Measurements from ENCODE around the gene CMTR1. TPM values are rescaled to one million over a fixed set of nuclear protein-coding genes. Genes with fewer than 3 reads are reported as not detected.

Gene CMTR1
- total and polyA plus RNA-seq, 2 of the 13 experiments (the other 11 are each of a cell fraction or from before 2014, with no cell fraction given) = 19.7 to 55.2 TPM

DNA sequence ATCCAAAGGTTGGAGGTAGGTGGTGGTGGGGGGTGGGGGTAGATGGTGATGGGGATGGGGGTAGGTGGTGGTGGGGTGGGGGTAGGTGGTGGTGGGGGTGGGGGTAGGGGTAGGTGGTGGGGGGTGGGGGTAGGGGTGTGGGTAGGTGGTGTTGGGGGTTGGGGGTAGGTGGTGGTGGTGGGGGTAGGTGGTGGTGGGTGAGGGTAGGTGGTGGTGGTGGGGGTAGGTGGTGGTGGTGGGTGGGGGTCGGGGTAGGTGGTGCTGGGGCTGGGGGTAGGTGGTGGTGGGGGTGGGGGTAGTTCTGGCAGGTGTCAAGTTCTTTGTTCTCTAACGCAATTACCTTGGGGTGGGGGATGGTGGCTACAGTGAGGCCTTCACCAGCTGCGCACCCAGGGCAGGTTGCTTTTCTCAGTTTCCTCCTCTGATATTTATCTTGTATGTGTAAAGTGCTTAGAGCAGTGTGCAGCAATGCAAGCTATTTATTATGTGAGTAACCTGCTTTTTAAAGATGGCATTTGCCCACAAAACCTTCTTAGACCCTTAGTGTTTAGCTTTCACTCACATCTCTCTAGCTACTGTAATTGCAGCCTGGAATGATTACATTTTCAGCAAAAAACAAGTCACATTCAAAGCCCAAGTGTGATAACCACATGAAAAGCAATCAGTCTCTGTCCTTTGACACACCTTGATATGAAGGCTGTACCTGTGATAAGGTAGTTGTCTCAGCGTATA is 74.8 kb downstream of the CMTR1 start:
- no peak overlapping the region for H3K4me3 ChIP-seq (replicated peaks in 1 of 3; ENCODE audit: insufficient read depth in 1 of 3, low read depth in 2 of 3, low read length in 3 of 3)
- intact Hi-C loops (cut with micrococcal nuclease; ENCODE audit: unreplicated experiment) (no loop called here), in situ Hi-C loops (cut with HindIII; ENCODE audit: extremely low pct_ligation_motif_present, low pct_unique_long_range_greater_than_20kb) (no loop called here)
- no peak overlapping the region for H3K9ac ChIP-seq (ENCODE audit: insufficient read depth, low read depth, low read length)
- H3K27ac ChIP-seq (ENCODE audit: extremely low read length, insufficient read depth, low read length) = no peak overlapping the region
- H3K79me2 ChIP-seq (ENCODE audit: insufficient read depth, low read length) = no peaks in the 10 kb centered on the region
- peaks cover 11% of the 10 kb centered on the region for H3K4me1 ChIP-seq (ENCODE audit: insufficient read depth, low read length)
- WGBS (ENCODE audit: low lambda C conversion rate) = 17% methylated on average over 4 of the region's 4 CpGs
- H4K20me1 ChIP-seq (ENCODE audit: insufficient read depth, low read length) = no peaks in the 10 kb centered on the region
- no peaks in the 10 kb centered on the region for H3K9me3 ChIP-seq (ENCODE audit: low read length)
- POLR2A ChIA-PET = no interaction called here
- TF ChIP-seq ZNF879 (CRISPR knock-in tag; IDR thresholded peaks at IDR 0.05) (no peak), MED8 (CRISPR knock-in tag; IDR thresholded peaks at IDR 0.05; ENCODE audit: insufficient replicate concordance) (no peak), HNRNPK (IDR thresholded peaks at IDR 0.05; ENCODE audit: low read depth, low read length, poor library complexity, severe bottlenecking) (peak; percentile 66), ZNF607 (CRISPR knock-in tag; IDR thresholded peaks at IDR 0.05; ENCODE audit: borderline replicate concordance) (no peak), TCF7 (IDR thresholded peaks at IDR 0.05; ENCODE audit: low read depth) (no peak), ZNF446 (CRISPR knock-in tag; IDR thresholded peaks at IDR 0.05) (no peak)
- TF ChIP-seq, protein P1, sequence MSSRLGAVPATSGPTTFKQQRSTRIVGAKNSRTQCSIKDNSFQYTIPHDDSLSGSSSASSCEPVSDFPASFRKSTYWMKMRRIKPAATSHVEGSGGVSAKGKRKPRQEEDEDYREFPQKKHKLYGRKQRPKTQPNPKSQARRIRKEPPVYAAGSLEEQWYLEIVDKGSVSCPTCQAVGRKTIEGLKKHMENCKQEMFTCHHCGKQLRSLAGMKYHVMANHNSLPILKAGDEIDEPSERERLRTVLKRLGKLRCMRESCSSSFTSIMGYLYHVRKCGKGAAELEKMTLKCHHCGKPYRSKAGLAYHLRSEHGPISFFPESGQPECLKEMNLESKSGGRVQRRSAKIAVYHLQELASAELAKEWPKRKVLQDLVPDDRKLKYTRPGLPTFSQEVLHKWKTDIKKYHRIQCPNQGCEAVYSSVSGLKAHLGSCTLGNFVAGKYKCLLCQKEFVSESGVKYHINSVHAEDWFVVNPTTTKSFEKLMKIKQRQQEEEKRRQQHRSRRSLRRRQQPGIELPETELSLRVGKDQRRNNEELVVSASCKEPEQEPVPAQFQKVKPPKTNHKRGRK (CRISPR knock-in tag; IDR thresholded peaks at IDR 0.05) = no peak
- ATAC-seq (no peak), DNase-seq (ENCODE audit: low spot score) (no peak), FAIRE-seq (no peak)
- no TSS peak for BruUV-seq (replicated peaks)
- CTCF ChIA-PET (ENCODE audit: low intra/inter-chr PET ratio, low total read pairs) = no interaction called here
- no peak overlapping the region for H3K4me2 ChIP-seq (ENCODE audit: low read depth, low read length)
- H3K27me3 ChIP-seq (ENCODE audit: control insufficient read depth in 1 of 2, insufficient read depth in 2 of 2, low read length in 2 of 2) = peaks cover 2 to 26% of the 10 kb centered on the region in 2 experiments; a peak in 4 of 5 replicates
- no peaks in the 10 kb centered on the region for H3K36me3 ChIP-seq (replicated peaks in 1 of 2; ENCODE audit: control insufficient read depth in 1 of 2, insufficient read depth in 2 of 2, low read length in 2 of 2)
- no peak overlapping the region for H2AFZ ChIP-seq (ENCODE audit: low read length)

Measured in HepG2 (cell line).